ENCODE measurements around the gene NHSL1.

- TF ChIP-seq CTCF (IDR thresholded peaks at IDR 0.05) (no peak), POLR2A (IDR thresholded peaks at IDR 0.05) (no peak)
These were observed 7.2 kb downstream of the NHSL1 start for GRCh38 chr6:138492113-138492512.
